HT-29 (cell line): Measurements from ENCODE around the gene HNRNPDL. TPM values are rescaled to one million over a fixed set of nuclear protein-coding genes. Genes with fewer than 3 reads are reported as not detected.
"Not testable (repeated sequence)": the region's sequence is repeated elsewhere in the genome, so short reads cannot be mapped to it uniquely, and the experiment has no call there.

Experiments used
- DNase-seq: peaks from one replicate; pipeline ENCODE4 v3.0.0-alpha.2; 2015; ENCODE audit warnings: low spot score
- total RNA-seq: library from RNA; depleted of rRNA; stranded (reverse); fragments of >200 nt; shearing (Covaris generic); gene quantifications from 2 replicates; pipeline ENCODE4 v1.2.3, GENCODE V29; 2014; rRNA removed

HNRNPDL gene
- 127 and 143 TPM in 2 replicates for total RNA-seq

DNA sequence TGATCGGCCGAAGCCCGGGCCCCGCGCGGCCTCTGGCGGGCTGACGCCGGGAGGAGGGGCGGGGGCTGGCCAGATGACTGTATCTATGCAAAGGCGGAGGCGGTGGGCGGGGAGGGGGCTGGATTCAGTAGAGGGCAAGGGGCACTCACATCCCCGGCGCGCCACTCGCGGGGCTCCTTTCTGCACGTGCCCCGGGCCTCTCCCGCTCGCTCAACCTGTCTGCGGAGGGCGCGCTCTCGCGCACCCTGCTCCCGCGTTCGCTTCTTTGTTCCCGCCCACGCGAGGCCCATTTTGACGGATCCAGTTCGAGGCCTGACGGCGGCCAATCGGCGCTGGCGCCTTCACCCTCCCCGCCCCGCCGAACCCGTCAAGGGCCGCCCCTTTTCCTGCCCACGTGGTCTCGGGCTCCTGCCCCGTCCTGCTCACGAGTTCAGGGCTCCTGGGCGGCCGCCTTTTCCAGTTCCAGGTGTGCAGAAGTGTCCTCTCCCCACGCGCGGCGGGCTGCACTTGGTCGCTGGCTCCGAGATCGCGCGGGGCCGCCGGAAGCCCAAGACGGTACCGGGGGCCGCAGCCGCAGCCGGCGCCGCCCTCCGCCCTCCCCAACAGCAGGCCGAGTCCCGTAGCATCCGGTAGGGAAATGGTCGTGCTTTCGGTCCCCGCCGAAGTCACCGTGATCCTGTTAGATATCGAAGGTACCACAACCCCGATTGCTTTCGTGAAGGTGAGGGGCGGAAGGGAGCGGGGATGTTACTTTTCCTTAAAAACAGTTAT lies at the start of gene HNRNPDL, which contains the start of gene ENOPH1:
Gene HNRNPDL (minus strand): TSS at position 270 of the 771 bp plus-strand sequence. CDS start 772 bp downstream, outside the sequence.
Gene ENOPH1 (plus strand): TSS at position 398 of the 771 bp plus-strand sequence. CDS start 240 bp downstream, at position 638.
- peak; percentile 96 for DNase-seq

DNA sequence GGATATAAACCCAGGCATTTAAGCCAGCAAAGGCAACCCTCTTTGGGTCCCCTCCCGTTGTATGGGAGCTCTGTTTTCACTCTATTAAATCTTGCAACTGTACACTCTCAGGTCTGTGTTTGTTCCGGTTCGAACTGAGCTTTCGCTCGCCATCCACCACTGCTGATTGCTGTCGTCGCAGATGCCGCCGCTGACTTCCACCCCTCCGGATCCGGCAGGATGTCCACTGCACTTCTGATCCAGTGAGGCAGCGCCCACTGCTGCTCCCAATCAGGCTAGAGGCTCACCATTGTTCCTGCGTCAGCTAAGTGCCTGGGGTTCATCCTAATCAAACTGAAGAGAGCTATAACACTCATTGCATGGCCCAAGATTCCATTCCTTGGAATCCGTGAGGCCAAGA lies 49.3 kb upstream of the HNRNPDL start:
- no peak for DNase-seq

- not testable (repeated sequence) for DNase-seq
Measured at GRCh38 chr4:82477469-82477868, 47.2 kb upstream of the HNRNPDL start.

DNA sequence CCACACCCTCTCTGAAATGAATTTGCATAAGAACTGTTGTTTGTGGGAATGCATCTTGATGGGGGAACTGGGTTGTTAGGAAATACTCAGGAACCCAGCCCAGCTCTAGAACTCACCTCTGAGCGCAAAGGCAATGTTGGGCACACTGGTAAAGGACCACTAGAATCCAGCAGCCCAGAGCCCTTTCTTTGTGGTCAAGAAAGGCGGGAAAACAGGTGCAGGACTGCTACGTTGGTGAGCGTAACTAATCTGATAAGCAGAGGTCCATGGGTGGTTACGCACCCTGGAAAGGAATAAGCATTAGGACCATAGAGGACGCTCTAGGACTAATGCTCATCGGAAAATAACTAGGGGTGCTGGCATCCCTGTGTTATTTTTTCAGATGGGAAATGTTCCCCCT lies 45.7 kb upstream of the HNRNPDL start:
- DNase-seq, result not testable (repeated sequence)

- no peak for DNase-seq
Measured at GRCh38 chr4:82473621-82474164, 43.4 kb upstream of the HNRNPDL start.

DNA sequence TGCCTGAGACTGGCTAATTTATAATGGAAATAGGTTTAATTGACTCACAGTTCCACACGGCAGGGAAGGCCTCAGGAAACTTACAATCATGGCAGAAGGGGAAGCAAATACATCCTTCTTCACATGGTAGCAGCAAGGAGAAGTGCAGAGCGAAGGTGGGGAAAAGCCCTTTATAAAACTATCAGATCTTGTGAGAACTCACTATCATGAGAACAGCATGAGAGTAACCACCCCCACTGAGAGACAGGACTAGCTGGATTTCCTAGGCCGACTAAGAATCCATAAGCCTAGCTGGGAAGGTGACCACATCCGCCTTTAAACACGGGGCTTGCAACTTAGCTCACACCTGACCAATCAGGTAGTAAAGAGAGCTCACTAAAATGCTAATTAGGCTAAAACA lies 42.8 kb upstream of the HNRNPDL start:
- DNase-seq, result not testable (repeated sequence)

GRCh38 chr4:82469791-82470345 lies 39.6 kb upstream of the HNRNPDL start:
- DNase-seq, result no peak

GRCh38 chr4:82467471-82467870 lies 37.2 kb upstream of the HNRNPDL start:
- no peak for DNase-seq

- no peak for DNase-seq
Measured at GRCh38 chr4:82463221-82463620, 33.0 kb upstream of the HNRNPDL start.

DNA sequence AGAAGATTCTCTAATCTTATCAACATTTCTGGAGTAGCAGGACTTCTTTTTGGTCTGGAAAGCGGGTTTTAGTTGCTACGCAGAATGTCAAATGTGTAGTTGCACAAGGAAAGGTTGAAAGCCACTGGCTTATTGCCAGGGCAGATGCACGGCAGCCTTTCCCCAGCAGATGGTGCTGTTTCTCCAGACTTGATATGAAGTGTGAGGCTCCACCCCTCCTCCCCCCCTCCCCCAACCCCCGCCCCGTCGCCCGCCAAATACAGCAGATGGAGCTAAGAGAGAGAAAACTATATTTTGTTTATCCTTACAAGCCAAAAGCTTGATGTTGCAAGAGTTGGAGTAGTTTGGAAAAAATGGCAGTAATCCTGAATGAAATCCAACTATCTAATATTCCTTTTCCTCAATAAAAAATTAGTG lies 32.2 kb upstream of the HNRNPDL start:
- DNase-seq, result peak; percentile 91

DNA sequence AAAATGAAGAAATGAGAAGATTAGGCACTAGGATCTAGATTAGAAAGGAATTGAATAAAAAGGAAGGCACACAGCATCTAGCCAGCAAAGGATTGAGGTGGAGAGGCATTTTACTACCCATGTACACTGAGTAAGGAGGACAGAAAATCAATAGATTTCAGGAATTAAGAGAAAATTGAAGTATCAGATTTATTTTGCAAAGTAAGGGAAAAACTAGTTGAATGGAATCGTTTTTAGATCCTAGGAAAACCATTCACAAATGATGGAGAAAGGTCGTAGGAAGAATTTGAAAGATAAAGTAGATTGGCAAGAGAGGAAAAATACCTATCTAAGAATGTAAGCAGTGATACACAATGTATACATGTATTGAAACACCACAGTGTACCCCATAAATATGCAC lies 31.4 kb upstream of the HNRNPDL start:
- no peak for DNase-seq

DNA sequence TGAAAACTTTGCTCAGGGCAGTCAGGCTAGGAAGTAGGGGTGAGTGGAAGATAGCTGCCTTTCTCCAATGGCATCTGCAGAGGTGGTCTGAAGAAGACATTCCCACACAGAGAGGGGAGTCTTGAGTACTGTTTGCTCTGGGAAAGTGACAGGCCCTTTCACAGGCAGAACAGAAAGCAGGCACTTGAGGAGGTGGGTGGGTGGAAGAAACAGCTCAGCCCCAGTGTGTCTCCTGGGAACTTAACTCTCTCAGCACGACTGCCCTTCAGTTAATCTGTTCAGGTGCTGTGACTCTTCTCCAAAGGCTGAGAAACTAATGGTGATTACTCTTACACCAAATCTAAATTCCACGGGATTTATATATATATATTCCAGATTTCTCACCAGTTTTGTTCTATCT lies 28.5 kb upstream of the HNRNPDL start:
- DNase-seq, result no peak

DNA sequence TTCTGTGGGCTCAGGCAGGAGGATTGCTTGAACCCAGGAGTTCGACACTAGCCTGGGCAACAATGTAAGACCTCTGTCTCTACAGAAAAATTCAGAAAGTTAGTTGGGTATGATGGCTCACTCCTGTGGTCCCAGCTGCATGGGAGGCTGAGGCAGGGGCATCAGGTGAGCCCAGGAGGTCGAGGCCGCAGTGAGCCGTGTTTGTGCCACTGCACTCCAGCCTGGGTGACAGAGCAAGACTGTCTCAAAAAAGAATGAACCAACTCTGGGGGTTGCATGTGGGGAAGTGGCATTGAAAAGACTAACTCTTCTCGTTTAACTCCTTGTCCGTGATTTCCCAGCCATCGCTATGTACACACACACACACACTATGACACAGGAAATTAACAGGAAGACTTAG lies 27.0 kb upstream of the HNRNPDL start:
- no peak for DNase-seq

DNA sequence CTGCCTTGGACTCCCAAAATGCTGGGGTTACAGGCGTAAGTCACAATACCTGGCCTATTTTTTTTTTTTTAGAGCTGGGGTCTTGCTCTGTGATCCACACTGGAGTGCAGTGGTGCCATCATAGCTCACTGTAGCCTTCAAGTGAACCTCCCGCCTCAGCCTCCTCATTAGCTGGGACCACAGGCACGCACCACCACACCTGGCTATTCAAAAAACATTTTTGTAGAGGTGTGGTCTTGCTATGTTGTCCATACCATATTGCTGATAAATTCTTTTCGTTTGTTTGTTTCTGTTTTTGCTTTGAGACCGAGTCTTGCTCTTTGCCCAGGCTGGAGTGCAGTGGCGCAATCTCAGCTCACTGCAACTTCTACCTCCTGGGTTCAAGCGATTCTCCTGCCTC lies 21.8 kb upstream of the HNRNPDL start:
- DNase-seq, result no peak

GRCh38 chr4:82450966-82451755 lies 20.9 kb upstream of the HNRNPDL start:
- no peak for DNase-seq

GRCh38 chr4:82447886-82448285 lies 17.6 kb upstream of the HNRNPDL start:
- no peak for DNase-seq

DNA sequence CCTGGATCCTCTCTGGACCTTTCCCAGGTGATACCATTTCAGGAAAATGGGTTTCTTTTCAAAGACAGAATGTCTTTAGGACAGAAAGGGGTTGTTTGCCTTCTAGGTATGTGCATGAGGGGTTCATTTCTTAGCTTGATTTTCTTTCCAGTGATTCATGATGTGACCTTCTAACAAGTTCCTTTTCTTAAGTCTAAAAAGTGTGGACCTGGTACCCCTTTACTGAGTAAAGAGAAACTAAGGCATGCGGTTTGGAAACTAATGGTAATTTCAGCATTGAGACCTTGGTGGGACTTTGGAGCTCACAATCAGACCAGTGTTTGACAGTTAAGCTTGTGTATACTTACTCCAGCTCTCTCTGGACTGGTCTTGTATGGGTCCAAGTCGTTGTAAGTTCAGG lies 8.8 kb upstream of the HNRNPDL start:
- DNase-seq, result no peak

GRCh38 chr4:82437285-82438005 lies 7.2 kb upstream of the HNRNPDL start:
- no peak for DNase-seq

GRCh38 chr4:82436780-82437179 lies 6.5 kb upstream of the HNRNPDL start:
- DNase-seq, result no peak

DNA sequence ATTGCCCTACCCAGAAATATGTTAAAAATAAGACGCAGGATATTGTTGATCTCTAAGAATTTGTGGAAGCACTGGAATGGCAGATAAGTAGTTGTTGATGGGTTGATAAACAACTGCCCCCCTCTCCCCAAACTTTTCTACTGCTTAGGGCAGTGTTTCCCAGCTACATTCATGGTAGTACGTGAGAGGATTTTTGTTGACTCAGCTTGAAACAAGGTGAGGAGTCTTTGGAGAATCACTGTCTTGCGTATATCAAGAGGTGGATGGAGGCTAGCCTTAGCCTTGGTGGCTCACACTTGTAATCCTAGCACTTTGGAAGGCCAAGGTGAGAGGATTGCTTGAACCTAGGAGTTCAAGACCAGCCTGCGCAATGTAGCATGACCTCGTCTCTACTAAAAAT lies 5.9 kb upstream of the HNRNPDL start:
- DNase-seq, result no peak

- DNase-seq, result no peak
Measured at GRCh38 chr4:82434949-82435348, 4.7 kb upstream of the HNRNPDL start.
